ENCODE measurements around the gene ZNF213. TPM values are rescaled to one million over a fixed set of nuclear protein-coding genes. Genes with fewer than 3 reads are reported as not detected.
A peak's percentile ranks its signal among the peaks of the same experiment; 100 is the strongest.

Gene ZNF213
- total RNA-seq, 4 donors from 2014 or later = 3.9 to 14.3 (median 6.4) TPM

GRCh38 chr16:3122926-3123570 is 11.8 kb upstream of the ZNF213 start:
- 53 to 65% methylated on average over 8 of the region's 8 CpGs for WGBS, 2 donors
- Histone ChIP-seq H3K27me3 (no peaks in the 10 kb centered on the region), H3K27ac (no peak overlapping the region), H3K36me3 (peaks cover 7 to 30% (median 19%) of the 10 kb centered on the region in 3 donors), H3K4me3 (no peak overlapping the region), H3K4me1 (peaks cover 0 to 31% (median 22%) of the 10 kb centered on the region in 3 donors), H3K9me3 (no peaks in the 10 kb centered on the region)
- TF ChIP-seq POLR2A (IDR thresholded peaks at IDR 0.05) (no peak), CTCF (IDR thresholded peaks at IDR 0.05) (no peak)
- no peak for DNase-seq
- intact Hi-C loops (cut with DNase I) = no loop called here

GRCh38 chr16:3123986-3124886 is 10.6 kb upstream of the ZNF213 start:
- intact Hi-C loops (cut with DNase I) = no loop called here
- peak overlapping the region; percentile 52 to 97 (median 71) for H3K4me3 ChIP-seq
- H3K27ac ChIP-seq = peak overlapping the region; percentile 71 to 88 (median 76)
- peak in 2 of 4 donors; percentile 13 to 42 for TF ChIP-seq POLR2A (IDR thresholded peaks at IDR 0.05)
- TF ChIP-seq CTCF (IDR thresholded peaks at IDR 0.05) = peak in 3 of 6 experiments; percentile 5 to 35 (median 30)
- H3K36me3 ChIP-seq = peaks cover 5 to 18% (median 10%) of the 10 kb centered on the region in 3 donors
- peak; percentile 67 for DNase-seq
- 0% methylated on average over 12 to 16 of the region's 72 CpGs for WGBS, 2 donors
- H3K4me1 ChIP-seq = peaks cover 6 to 43% (median 32%) of the 10 kb centered on the region in 3 donors
- H3K27me3 ChIP-seq = no peaks in the 10 kb centered on the region
- H3K9me3 ChIP-seq = no peaks in the 10 kb centered on the region

- Histone ChIP-seq H3K4me3 (no peak overlapping the region), H3K4me1 (peaks cover 14 to 58% (median 36%) of the 10 kb centered on the region in 3 donors), H3K9me3 (no peaks in the 10 kb centered on the region), H3K27me3 (no peaks in the 10 kb centered on the region), H3K36me3 (peaks cover 0 to 17% (median 0%) of the 10 kb centered on the region in 3 donors), H3K27ac (peak overlapping the region in 1 of 4 donors; percentile 20)
- intact Hi-C loops (cut with DNase I) = loop anchor here (5.0 kb wide), 1 partner anchor 70 kb away; no protein-coding TSS in a partner anchor
- TF ChIP-seq POLR2A (IDR thresholded peaks at IDR 0.05) (no peak), CTCF (IDR thresholded peaks at IDR 0.05) (no peak)
- WGBS, 2 donors = 34 to 71% methylated on average over 5 to 6 of the region's 6 CpGs
- no peak for DNase-seq
These were observed 7.1 kb upstream of the ZNF213 start for GRCh38 chr16:3127745-3128144.

GRCh38 chr16:3129137-3130131 is 5.4 kb upstream of the ZNF213 start:
- Histone ChIP-seq H3K9me3 (no peaks in the 10 kb centered on the region), H3K4me1 (peaks cover 20 to 66% (median 42%) of the 10 kb centered on the region in 3 donors), H3K27ac (peak overlapping the region; percentile 42 to 80 (median 66)), H3K4me3 (peak overlapping the region; percentile 20 to 64 (median 52)), H3K36me3 (peaks cover 0 to 17% (median 0%) of the 10 kb centered on the region in 3 donors), H3K27me3 (no peaks in the 10 kb centered on the region)
- WGBS, 2 donors = 13 to 17% methylated on average over 15 to 19 of the region's 28 CpGs
- TF ChIP-seq POLR2A (IDR thresholded peaks at IDR 0.05) (peak in 1 of 4 donors; percentile 20), CTCF (IDR thresholded peaks at IDR 0.05) (peak; percentile 77 to 94 (median 90))
- peak; percentile 44 for DNase-seq
- intact Hi-C loops (cut with DNase I) = loop anchor here (5.0 kb wide), 1 partner anchor 72 kb away; no protein-coding TSS in a partner anchor

All from esophagus squamous epithelium (tissue), 5 donors.